ENCODE data around the gene ZNF496.

Gene ZNF496

DNA sequence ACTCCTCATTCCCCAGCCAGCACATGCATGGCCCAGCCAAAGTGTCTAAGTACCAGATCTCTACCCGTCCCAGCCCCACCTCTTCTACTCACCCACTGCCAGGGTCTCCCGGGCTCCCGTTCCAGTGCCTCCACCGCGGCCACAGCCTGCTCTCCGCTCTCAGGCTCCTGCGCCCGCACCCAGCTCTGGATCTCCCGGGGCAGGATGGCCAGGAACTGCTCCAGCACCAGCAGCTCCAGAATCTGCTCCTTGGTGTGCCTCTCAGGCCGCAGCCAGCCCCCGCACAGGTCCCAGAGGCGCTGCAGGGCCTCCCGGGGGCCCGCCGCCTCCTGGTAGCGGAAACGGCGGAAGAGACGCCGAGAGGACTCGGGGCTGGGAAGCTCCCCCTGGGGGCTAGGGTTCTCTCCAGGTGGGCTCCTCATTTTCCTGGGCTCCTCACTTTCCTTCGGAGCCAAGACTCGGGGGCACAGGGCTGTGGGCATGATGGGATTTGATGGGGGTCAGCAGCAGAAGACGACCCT is 2.5 kb downstream of the ZNF496 start:
- no peak overlapping the region for H3K4me3 ChIP-seq (ENCODE audit: insufficient read depth, low read depth, low read length)
- H3K27me3 ChIP-seq (ENCODE audit: control insufficient read depth, insufficient read depth, low read length, poor library complexity, severe bottlenecking), result no peaks in the 10 kb centered on the region
- peaks cover 23% of the 10 kb centered on the region for H3K36me3 ChIP-seq (ENCODE audit: control insufficient read depth, insufficient read depth, low read length)
- 95 to 96% methylated on average over 24 of the region's 24 CpGs for WGBS, 2 experiments
- H3K27ac ChIP-seq (ENCODE audit: insufficient read depth, low read depth, low read length, poor library complexity, severe bottlenecking), result no peak overlapping the region
- H3K4me1 ChIP-seq (ENCODE audit: control insufficient read depth, insufficient read depth, low read length), result peaks cover 16% of the 10 kb centered on the region
- no peaks in the 10 kb centered on the region for H3K9me3 ChIP-seq (ENCODE audit: control insufficient read depth, low read length)

DNA sequence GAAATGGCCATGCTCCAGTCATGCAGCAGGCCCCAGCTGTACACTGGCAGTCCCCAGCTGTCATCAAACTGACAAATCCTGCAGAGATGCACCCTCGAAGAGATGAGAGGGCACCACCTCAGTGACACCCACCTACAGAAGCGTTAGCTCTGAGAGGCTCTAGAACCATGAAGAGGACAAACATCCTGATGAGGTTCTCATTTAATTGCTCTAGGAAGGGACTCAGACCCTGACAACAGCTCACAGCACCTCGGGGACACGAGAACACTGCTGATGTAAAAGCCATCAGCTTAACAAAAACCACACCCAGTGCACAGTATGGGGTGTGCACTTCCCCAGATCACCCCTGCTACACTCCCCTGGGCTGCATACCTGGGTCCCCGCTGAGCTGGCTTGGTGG is 3.4 kb downstream of the ZNF496 start:
- Histone ChIP-seq H3K27ac (ENCODE audit: insufficient read depth, low read depth, low read length, poor library complexity, severe bottlenecking) (no peak overlapping the region), H3K9me3 (ENCODE audit: control insufficient read depth, low read length) (no peaks in the 10 kb centered on the region), H3K4me1 (ENCODE audit: control insufficient read depth, insufficient read depth, low read length) (peaks cover 7% of the 10 kb centered on the region), H3K27me3 (ENCODE audit: control insufficient read depth, insufficient read depth, low read length, poor library complexity, severe bottlenecking) (no peaks in the 10 kb centered on the region), H3K36me3 (ENCODE audit: control insufficient read depth, insufficient read depth, low read length) (peaks cover 23% of the 10 kb centered on the region), H3K4me3 (ENCODE audit: insufficient read depth, low read depth, low read length) (no peak overlapping the region)
- 93 to 96% methylated on average over 5 of the region's 5 CpGs for WGBS, 2 experiments

DNA sequence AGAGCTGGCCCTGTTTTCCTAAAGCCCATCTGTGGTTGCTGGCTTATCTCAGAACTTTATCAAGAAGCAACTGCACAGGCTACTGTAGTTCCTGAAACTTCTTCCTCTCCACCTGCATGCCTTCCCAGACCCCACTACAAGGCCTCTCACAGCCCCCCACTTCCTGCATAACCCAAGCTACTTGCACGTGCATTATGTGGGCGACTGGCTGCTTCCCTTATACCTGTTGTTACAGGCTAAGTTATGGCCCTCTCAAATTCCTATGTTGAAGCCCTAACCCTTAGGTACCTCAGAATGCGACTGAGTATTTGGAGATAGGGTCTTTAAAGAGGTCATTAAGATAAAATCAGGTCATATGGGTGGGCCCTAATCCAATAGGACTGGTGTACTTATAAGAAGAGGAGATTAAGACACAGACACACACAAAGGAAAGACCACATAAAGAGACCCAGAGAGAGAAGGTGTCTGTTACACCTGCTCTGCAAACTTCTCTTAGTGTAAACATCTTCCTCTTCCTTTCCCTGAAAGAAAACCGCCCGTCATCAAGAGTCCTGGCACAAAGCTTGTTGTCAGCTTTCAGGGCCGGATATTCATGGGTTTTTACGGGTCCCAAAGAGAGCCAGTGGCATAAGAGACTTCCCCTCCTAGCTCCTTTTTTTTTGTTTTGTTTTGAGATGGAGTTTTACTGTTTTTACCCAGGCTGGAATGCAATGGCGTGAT is 5.1 kb downstream of the ZNF496 start:
- 87 to 95% methylated on average over 8 of the region's 8 CpGs for WGBS, 2 experiments
- H3K27ac ChIP-seq (ENCODE audit: insufficient read depth, low read depth, low read length, poor library complexity, severe bottlenecking), result no peak overlapping the region
- peaks cover 26% of the 10 kb centered on the region for H3K36me3 ChIP-seq (ENCODE audit: control insufficient read depth, insufficient read depth, low read length)
- no peak overlapping the region for H3K4me3 ChIP-seq (ENCODE audit: insufficient read depth, low read depth, low read length)
- peaks cover 9% of the 10 kb centered on the region for H3K4me1 ChIP-seq (ENCODE audit: control insufficient read depth, insufficient read depth, low read length)
- no peaks in the 10 kb centered on the region for H3K27me3 ChIP-seq (ENCODE audit: control insufficient read depth, insufficient read depth, low read length, poor library complexity, severe bottlenecking)
- H3K9me3 ChIP-seq (ENCODE audit: control insufficient read depth, low read length), result no peaks in the 10 kb centered on the region

DNA sequence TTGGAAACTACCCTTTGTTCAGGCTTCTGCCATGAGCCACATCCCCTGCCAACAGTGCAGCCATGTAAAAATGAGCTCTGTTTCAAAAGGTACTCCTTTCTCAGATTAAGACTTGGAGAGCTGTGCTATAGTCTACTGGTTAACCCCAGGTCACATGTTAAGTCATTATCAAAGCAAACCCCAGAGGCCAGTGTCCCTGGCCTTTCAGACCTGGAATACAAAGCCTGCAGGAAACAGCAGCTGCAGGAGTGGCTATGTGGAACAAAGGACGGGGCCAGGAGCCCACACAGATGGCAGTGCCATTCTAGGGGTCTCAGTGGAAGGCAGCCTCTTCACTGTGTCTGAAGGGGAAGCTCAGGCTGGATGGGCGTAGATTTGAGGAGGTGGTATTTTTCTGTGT is 6.7 kb downstream of the ZNF496 start:
- Histone ChIP-seq H3K4me1 (ENCODE audit: control insufficient read depth, insufficient read depth, low read length) (peaks cover 9% of the 10 kb centered on the region), H3K27ac (ENCODE audit: insufficient read depth, low read depth, low read length, poor library complexity, severe bottlenecking) (no peak overlapping the region), H3K36me3 (ENCODE audit: control insufficient read depth, insufficient read depth, low read length) (peaks cover 36% of the 10 kb centered on the region), H3K9me3 (ENCODE audit: control insufficient read depth, low read length) (no peaks in the 10 kb centered on the region), H3K4me3 (ENCODE audit: insufficient read depth, low read depth, low read length) (no peak overlapping the region), H3K27me3 (ENCODE audit: control insufficient read depth, insufficient read depth, low read length, poor library complexity, severe bottlenecking) (no peaks in the 10 kb centered on the region)
- 66 to 73% methylated on average over 1 to 2 of the region's 2 CpGs for WGBS, 2 experiments

DNA sequence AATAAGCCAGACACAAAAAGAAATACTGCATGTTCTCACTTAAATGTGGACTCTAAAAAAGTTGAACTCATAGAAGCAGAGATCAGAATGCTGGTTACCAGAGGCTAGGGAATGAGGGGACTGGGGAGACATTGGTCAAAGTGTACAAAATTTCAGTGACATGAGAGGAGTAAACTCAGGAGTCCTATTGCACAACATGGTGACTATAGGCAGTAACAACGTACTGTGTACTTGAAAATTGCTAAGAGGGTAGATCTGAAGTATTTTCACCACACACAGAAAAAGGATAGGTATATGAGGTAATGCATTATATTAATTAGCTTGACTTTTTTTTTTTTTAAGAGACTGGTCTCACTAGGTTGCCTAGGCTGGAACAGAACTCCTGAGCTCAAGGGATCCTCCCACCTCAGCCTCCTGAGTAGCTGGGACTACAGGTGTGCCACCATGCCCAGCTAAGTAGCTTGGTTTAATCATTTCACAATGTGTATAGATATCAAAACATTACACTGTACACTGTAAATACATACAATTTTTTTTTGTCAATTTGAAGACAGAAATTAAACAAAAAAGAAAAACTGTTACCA is 7.4 kb downstream of the ZNF496 start:
- Histone ChIP-seq H3K4me1 (ENCODE audit: control insufficient read depth, insufficient read depth, low read length) (peaks cover 9% of the 10 kb centered on the region), H3K36me3 (ENCODE audit: control insufficient read depth, insufficient read depth, low read length) (peaks cover 36% of the 10 kb centered on the region), H3K4me3 (ENCODE audit: insufficient read depth, low read depth, low read length) (no peak overlapping the region), H3K9me3 (ENCODE audit: control insufficient read depth, low read length) (no peaks in the 10 kb centered on the region), H3K27me3 (ENCODE audit: control insufficient read depth, insufficient read depth, low read length, poor library complexity, severe bottlenecking) (no peaks in the 10 kb centered on the region), H3K27ac (ENCODE audit: insufficient read depth, low read depth, low read length, poor library complexity, severe bottlenecking) (no peak overlapping the region)
- WGBS, 2 experiments, result 100% methylated on average over 1 of the region's 1 CpG

DNA sequence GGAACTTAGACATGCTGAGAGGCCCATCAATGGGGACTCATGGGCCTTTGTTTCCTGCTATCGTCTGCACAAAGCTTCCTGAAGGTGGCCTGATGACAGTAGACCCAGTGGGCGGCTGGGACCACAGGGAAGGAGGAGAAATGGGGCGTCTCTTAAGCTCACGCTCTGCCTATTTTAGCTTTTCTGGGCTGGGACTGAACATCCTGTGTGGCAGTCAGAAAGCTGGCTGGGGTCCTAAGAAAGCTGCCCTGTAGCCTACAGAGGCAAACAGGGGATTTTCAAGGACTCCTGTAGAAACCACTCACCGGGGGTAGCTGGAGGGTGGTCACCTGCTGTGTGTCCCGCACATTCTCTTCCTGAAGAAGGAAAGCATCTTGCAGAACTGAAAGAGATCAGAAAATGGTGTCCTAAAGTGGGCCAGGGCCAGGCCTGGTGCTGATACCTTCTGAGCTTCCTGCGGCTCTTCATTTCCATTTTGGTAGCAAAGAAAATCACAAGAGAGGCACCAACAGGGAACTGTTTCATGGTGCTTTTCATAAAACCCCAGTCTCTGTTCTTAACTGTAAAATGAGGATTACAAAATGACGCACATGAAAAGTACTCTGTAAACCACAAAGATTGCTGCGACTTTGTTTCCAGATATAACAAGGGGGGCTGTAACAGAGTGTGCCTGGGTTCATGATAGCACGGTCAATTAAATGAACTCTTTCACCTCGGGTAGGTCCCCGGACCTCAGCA is 8.6 kb downstream of the ZNF496 start:
- Histone ChIP-seq H3K4me3 (ENCODE audit: insufficient read depth, low read depth, low read length) (no peak overlapping the region), H3K27ac (ENCODE audit: insufficient read depth, low read depth, low read length, poor library complexity, severe bottlenecking) (no peak overlapping the region), H3K36me3 (ENCODE audit: control insufficient read depth, insufficient read depth, low read length) (peaks cover 37% of the 10 kb centered on the region), H3K9me3 (ENCODE audit: control insufficient read depth, low read length) (no peaks in the 10 kb centered on the region), H3K27me3 (ENCODE audit: control insufficient read depth, insufficient read depth, low read length, poor library complexity, severe bottlenecking) (no peaks in the 10 kb centered on the region), H3K4me1 (ENCODE audit: control insufficient read depth, insufficient read depth, low read length) (peaks cover 9% of the 10 kb centered on the region)
- 60 to 64% methylated on average over 12 of the region's 12 CpGs for WGBS, 2 experiments

DNA sequence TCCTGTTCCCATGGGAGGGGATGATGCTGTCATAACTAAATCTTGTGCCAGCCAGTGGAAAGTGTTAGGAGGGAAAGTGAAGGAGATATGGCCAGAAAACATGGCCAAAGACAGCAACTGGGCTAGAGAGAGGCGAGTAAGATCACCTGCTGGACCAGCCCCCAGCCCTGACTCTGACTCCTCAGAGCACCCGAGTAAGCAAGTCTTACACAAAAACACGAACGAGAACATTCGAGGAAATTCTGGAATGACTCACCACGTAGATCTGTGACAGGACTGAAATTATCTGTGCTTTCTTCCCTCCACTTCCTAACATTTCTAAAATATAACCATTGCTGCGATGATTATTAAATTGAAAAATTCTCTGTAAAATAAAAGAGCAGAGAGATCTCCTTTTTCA is 9.2 kb downstream of the ZNF496 start:
- Histone ChIP-seq H3K4me3 (ENCODE audit: insufficient read depth, low read depth, low read length) (no peak overlapping the region), H3K4me1 (ENCODE audit: control insufficient read depth, insufficient read depth, low read length) (peaks cover 9% of the 10 kb centered on the region), H3K36me3 (ENCODE audit: control insufficient read depth, insufficient read depth, low read length) (peaks cover 32% of the 10 kb centered on the region), H3K27me3 (ENCODE audit: control insufficient read depth, insufficient read depth, low read length, poor library complexity, severe bottlenecking) (no peaks in the 10 kb centered on the region), H3K9me3 (ENCODE audit: control insufficient read depth, low read length) (no peaks in the 10 kb centered on the region), H3K27ac (ENCODE audit: insufficient read depth, low read depth, low read length, poor library complexity, severe bottlenecking) (no peak overlapping the region)
- WGBS, 2 experiments, result 85 to 94% methylated on average over 6 to 7 of the region's 7 CpGs

DNA sequence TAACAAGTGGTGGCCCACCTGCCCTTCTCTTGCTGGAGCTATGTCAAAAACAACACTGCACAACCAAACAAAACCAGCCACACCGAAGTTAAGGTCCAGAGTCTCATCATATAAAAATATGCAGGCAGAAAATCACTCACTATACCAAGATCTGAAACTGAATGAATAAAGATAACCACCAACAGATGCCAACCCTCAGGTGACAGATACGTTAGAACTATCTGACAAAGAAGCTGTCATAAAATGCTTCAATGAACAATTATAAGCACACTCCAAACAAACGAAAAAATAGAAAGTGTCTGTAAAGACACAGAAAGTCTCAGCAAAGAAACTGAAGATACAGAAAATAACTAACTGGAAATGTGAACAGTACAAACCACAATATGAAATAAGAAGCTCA is 14.0 kb downstream of the ZNF496 start:
- Histone ChIP-seq H3K27ac (ENCODE audit: insufficient read depth, low read depth, low read length, poor library complexity, severe bottlenecking) (no peak overlapping the region), H3K27me3 (ENCODE audit: control insufficient read depth, insufficient read depth, low read length, poor library complexity, severe bottlenecking) (no peaks in the 10 kb centered on the region), H3K4me3 (ENCODE audit: insufficient read depth, low read depth, low read length) (no peak overlapping the region), H3K9me3 (ENCODE audit: control insufficient read depth, low read length) (no peaks in the 10 kb centered on the region), H3K4me1 (ENCODE audit: control insufficient read depth, insufficient read depth, low read length) (peaks cover 2% of the 10 kb centered on the region), H3K36me3 (ENCODE audit: control insufficient read depth, insufficient read depth, low read length) (peaks cover 23% of the 10 kb centered on the region)
- 93 to 97% methylated on average over 3 of the region's 3 CpGs for WGBS, 2 experiments

DNA sequence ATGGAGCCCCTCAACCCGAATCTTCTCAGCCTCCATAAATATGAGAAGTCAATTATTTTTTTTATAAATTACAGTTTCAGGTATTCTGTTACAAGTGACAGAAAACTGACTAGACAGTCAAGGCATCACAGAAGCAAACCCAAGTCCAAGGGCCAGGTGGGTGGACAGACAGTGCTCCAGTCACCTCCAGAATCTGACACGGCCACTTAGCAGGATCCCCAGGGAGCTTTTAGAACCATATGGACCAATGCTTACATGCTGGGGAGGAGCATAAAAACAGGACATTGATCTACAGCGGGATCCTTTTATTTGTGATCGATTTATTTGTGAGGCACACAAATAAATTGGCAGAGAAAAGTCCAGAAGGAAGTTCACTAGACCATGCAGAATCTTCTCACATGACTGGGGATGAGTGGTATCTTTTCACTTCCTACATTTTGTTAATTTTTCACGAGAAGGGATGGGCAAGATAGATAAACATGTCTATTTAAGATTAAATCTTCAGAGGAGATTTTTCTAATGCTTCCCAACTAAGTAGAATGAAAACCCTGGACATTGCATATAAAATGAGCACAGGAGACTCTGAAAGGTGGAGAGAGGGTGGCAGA is 15.0 kb downstream of the ZNF496 start:
- Histone ChIP-seq H3K4me1 (ENCODE audit: control insufficient read depth, insufficient read depth, low read length) (no peaks in the 10 kb centered on the region), H3K36me3 (ENCODE audit: control insufficient read depth, insufficient read depth, low read length) (peaks cover 21% of the 10 kb centered on the region), H3K4me3 (ENCODE audit: insufficient read depth, low read depth, low read length) (no peak overlapping the region), H3K27ac (ENCODE audit: insufficient read depth, low read depth, low read length, poor library complexity, severe bottlenecking) (no peak overlapping the region), H3K27me3 (ENCODE audit: control insufficient read depth, insufficient read depth, low read length, poor library complexity, severe bottlenecking) (no peaks in the 10 kb centered on the region), H3K9me3 (ENCODE audit: control insufficient read depth, low read length) (no peaks in the 10 kb centered on the region)
- 91 to 94% methylated on average over 4 of the region's 5 CpGs for WGBS, 2 experiments

DNA sequence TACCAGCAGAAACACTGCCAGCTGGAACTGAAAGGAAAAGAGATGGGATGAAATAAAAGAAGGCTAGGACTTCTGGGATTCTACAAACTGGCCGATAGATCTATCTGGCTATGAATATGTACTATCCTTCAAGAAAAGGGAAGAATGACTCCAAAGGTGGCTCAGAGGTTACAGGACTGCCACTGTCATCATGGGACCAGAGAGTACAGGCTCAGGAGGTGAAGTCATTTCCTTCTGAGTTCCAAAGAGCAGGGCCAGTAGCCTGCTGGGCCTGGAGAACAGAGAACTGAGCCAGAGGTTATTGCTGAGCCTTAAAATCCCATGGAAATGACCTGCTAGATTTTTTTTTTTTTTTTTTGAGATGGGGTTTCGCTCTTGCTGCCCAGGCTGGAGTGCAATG is 27.6 kb downstream of the ZNF496 start:
- Histone ChIP-seq H3K4me1 (ENCODE audit: control insufficient read depth, insufficient read depth, low read length) (peaks cover under 1% of the 10 kb centered on the region), H3K27ac (ENCODE audit: insufficient read depth, low read depth, low read length, poor library complexity, severe bottlenecking) (no peak overlapping the region), H3K9me3 (ENCODE audit: control insufficient read depth, low read length) (no peaks in the 10 kb centered on the region), H3K36me3 (ENCODE audit: control insufficient read depth, insufficient read depth, low read length) (peaks cover 56% of the 10 kb centered on the region), H3K27me3 (ENCODE audit: control insufficient read depth, insufficient read depth, low read length, poor library complexity, severe bottlenecking) (no peaks in the 10 kb centered on the region), H3K4me3 (ENCODE audit: insufficient read depth, low read depth, low read length) (no peak overlapping the region)
- 93% methylated on average over 2 of the region's 2 CpGs for WGBS, 2 experiments
